Keratinocyte (primary cell): ENCODE data around the gene FOXM1. TPM values are rescaled to one million over a fixed set of nuclear protein-coding genes. Genes with fewer than 3 reads are reported as not detected.

Experiments used
- DNase-seq: peaks from one replicate; pipeline ENCODE4 v3.0.0-alpha.2; 2011; ENCODE audit warnings: low read depth, missing footprints, low spot score
- FAIRE-seq: peaks from 2 replicates; lab custom pipeline; 2011; peaks lifted over from hg19 to GRCh38; lab: Jason Lieb, UNC
- H2AFZ ChIP-seq: 2 replicates; pipeline ENCODE4 v1.6.0; 2012; ENCODE audit warnings: low read length, control low read depth, inconsistent platforms; ENCODE audit not compliant: control insufficient read depth
- H3K27ac ChIP-seq: 2 replicates; pipeline ENCODE4 v1.5.1; 2011; ENCODE audit warnings: low read length; ENCODE audit not compliant: control insufficient read depth, insufficient read depth
- H3K27me3 ChIP-seq: 3 replicates; pipeline ENCODE4 v1.6.0; 2011; ENCODE audit warnings: low read length; ENCODE audit not compliant: control insufficient read depth, insufficient read depth; ENCODE audit errors: extremely low read depth
- H3K36me3 ChIP-seq, 2 experiments: 2 replicates in 1 of 2; 3 replicates in 1 of 2; pipeline ENCODE4 v1.5.1; 2011; ENCODE audit warnings: low read length in 2 of 2, mild to moderate bottlenecking in 1 of 2; ENCODE audit not compliant: control insufficient read depth in 2 of 2, insufficient read depth in 2 of 2; ENCODE audit errors: extremely low read depth in 1 of 2
- H3K4me1 ChIP-seq: 3 replicates; pipeline ENCODE4 v1.5.1; 2011; ENCODE audit warnings: low read length; ENCODE audit not compliant: control insufficient read depth, insufficient read depth; ENCODE audit errors: extremely low read depth
- H3K4me2 ChIP-seq: 3 replicates; pipeline ENCODE4 v1.6.0; 2011; ENCODE audit warnings: low read depth, low read length; ENCODE audit not compliant: control insufficient read depth, insufficient read depth; ENCODE audit errors: extremely low read depth
- H3K4me3 ChIP-seq, 3 experiments: fragments of 200-600 bp in 1 of 3; sonication (generic) in 1 of 3; 2 replicates in 2 of 3; 3 replicates in 1 of 3; pipeline ENCODE4 v1.5.1; 2011 to 2016; ENCODE audit warnings: low read length in 3 of 3, mild to moderate bottlenecking in 3 of 3, control low read depth in 2 of 3, inconsistent platforms in 1 of 3, low read depth in 1 of 3, mixed read lengths in 1 of 3, mixed run types in 1 of 3, moderate library complexity in 1 of 3; ENCODE audit not compliant: control insufficient read depth in 2 of 3, insufficient read depth in 2 of 3; ENCODE audit errors: extremely low read depth in 1 of 3
- H3K79me2 ChIP-seq: 2 replicates; pipeline ENCODE4 v1.6.0; 2012; ENCODE audit warnings: low read length; ENCODE audit not compliant: control insufficient read depth, insufficient read depth
- H3K9ac ChIP-seq: 3 replicates; pipeline ENCODE4 v1.6.0; 2011; ENCODE audit warnings: low read length; ENCODE audit not compliant: control insufficient read depth, insufficient read depth; ENCODE audit errors: extremely low read depth
- H3K9me1 ChIP-seq: 3 replicates; pipeline ENCODE4 v1.6.0; 2011; ENCODE audit warnings: low read length; ENCODE audit not compliant: control insufficient read depth, insufficient read depth; ENCODE audit errors: extremely low read depth
- H3K9me3 ChIP-seq: 2 replicates; pipeline ENCODE4 v1.5.1; 2012; ENCODE audit warnings: low read depth, low read length; ENCODE audit not compliant: control insufficient read depth
- H4K20me1 ChIP-seq: 3 replicates; pipeline ENCODE4 v1.6.0; 2011; ENCODE audit warnings: low read length; ENCODE audit not compliant: control insufficient read depth, insufficient read depth; ENCODE audit errors: extremely low read depth
- CTCF ChIP-seq, 3 experiments: IDR thresholded peaks in 1 of 3; conservative IDR thresholded peaks in 1 of 3; optimal IDR thresholded peaks in 1 of 3; 2 replicates in 2 of 3; 3 replicates in 1 of 3; pipeline versions ENCODE3 to v1.5.1; 2011; ENCODE audit warnings: low read length in 3 of 3, mild to moderate bottlenecking in 3 of 3, moderate library complexity in 2 of 3, control low read depth in 1 of 3, inconsistent platforms in 1 of 3; ENCODE audit not compliant: insufficient read depth in 2 of 3; ENCODE audit errors: extremely low read depth in 1 of 3
- EZH2 ChIP-seq: IDR thresholded peaks from one replicate; pipeline ENCODE4 v1.6.1; 2012; ENCODE audit warnings: inconsistent platforms, mild to moderate bottlenecking, low read length, moderate library complexity
- dilution Hi-C: fragments of 300-500 bp; cut with MboI; formaldehyde crosslinking; loops from one replicate; pipeline ENCODE4 v1.7.0; 2020; ENCODE audit warnings: low sequenced_read_pairs; ENCODE audit not compliant: extremely low pct_ligation_motif_present
- polyA minus RNA-seq, 3 experiments: library from RNA; depleted of rRNA, polyadenylated mRNA; stranded (reverse); fragments of >200 nt; gene quantifications; 1 replicate in 1 of 3; 2 replicates in 1 of 3; 3 replicates in 1 of 3; pipeline ENCODE4 v1.2.3, GENCODE V29; 2011
- polyA plus RNA-seq, 5 experiments: library from polyadenylated mRNA; depleted of rRNA in 3 of 5; stranded (reverse) in 3 of 5; stranded (forward) in 1 of 5; unstranded in 1 of 5; fragments of >200 nt; gene quantifications; 1 replicate in 1 of 5; 2 replicates in 3 of 5; 3 replicates in 1 of 5; pipeline versions ENCODE4 v1.2.1 to v1.2.3, GENCODE V29; 2011 to 2012; ENCODE audit warnings: missing spikeins in 2 of 5, low read depth in 1 of 5, low replicate concordance in 1 of 5

Gene FOXM1
- polyA plus RNA-seq (1.2 to 26.9 TPM (median 9.0 TPM) in 3 replicates), polyA minus RNA-seq (1.5 to 45.4 TPM (median 12.0 TPM) in 3 replicates)
- 0.19 TPM for polyA plus RNA-seq (2011; ENCODE audit: low read depth)
- 5.5 and 6.5 TPM in 2 replicates for polyA plus RNA-seq (2011; cell fraction: cytosol; rRNA removed)
- 3.6 and 4.2 TPM in 2 replicates for polyA plus RNA-seq (2011; cell fraction: nucleus; rRNA removed)
- polyA plus RNA-seq (2012; ENCODE audit: low replicate concordance), result 0.24 and 24.6 TPM in 2 replicates
- 6.5 TPM for polyA minus RNA-seq (2011; cell fraction: cytosol; rRNA and poly(A)+ RNA removed)
- polyA minus RNA-seq (2011; cell fraction: nucleus; rRNA and poly(A)+ RNA removed), result 0.84 and 1.1 TPM in 2 replicates

- Histone ChIP-seq H3K27me3 (no peaks in the 10 kb centered on the region), H3K9me3 (no peaks in the 10 kb centered on the region), H3K4me3 (peak within 1 kb of the TSS; percentile 78 to 96 (median 95)), H3K79me2 (peaks cover 45% of the 10 kb centered on the region), H4K20me1 (no peaks in the 10 kb centered on the region), H3K9ac (peak within 1 kb of the TSS; percentile 98), H3K27ac (peak within 1 kb of the TSS; percentile 94), H3K4me1 (peaks cover 14% of the 10 kb centered on the region), H3K9me1 (no peaks in the 10 kb centered on the region), H2AFZ (peak within 1 kb of the TSS; percentile 99), H3K4me2 (peak within 1 kb of the TSS; percentile 89), H3K36me3 (peaks cover 0 to 6% of the 10 kb centered on the region in 2 experiments)
- FAIRE-seq (no peak), DNase-seq (no peak)
- TF ChIP-seq CTCF (optimal IDR thresholded peaks at IDR 0.05 in 1 of 3, IDR thresholded peaks at IDR 0.05 in 1 of 3, conservative IDR thresholded peaks at IDR 0.05 in 1 of 3; ENCODE audit: extremely low read depth in 1 of 3, insufficient read depth in 2 of 3, low read length in 3 of 3) (peak in 1 of 3 experiments; percentile 20), EZH2 (no peak)
- dilution Hi-C loops, result no loop called here
These were observed at the start of gene FOXM1, which contains the start of gene RHNO1 for GRCh38 chr12:2877047-2877952. Gene FOXM1, minus strand, starts transcription at chr12:2877174. Its CDS starts 2,696 bp downstream, at chr12:2874478. Gene RHNO1, plus strand, starts transcription at chr12:2877223. Its CDS starts 8,144 bp downstream, at chr12:2885367.

GRCh38 chr12:2925322-2925995 lies 48.5 kb upstream of the FOXM1 start:
- Histone ChIP-seq H2AFZ (no peak overlapping the region), H3K27ac (peak overlapping the region; percentile 48), H3K9me1 (no peaks in the 10 kb centered on the region), H4K20me1 (no peaks in the 10 kb centered on the region), H3K4me3 (peak overlapping the region in 1 of 3 experiments; percentile 1), H3K9ac (peak overlapping the region; percentile 46), H3K9me3 (no peaks in the 10 kb centered on the region), H3K4me2 (peak overlapping the region; percentile 53), H3K4me1 (peaks cover 14% of the 10 kb centered on the region), H3K36me3 (peaks cover 3 to 5% of the 10 kb centered on the region in 2 experiments), H3K27me3 (no peaks in the 10 kb centered on the region), H3K79me2 (no peaks in the 10 kb centered on the region)
- dilution Hi-C loops, result no loop called here
- TF ChIP-seq EZH2, result no peak
- no peak for TF ChIP-seq CTCF (optimal IDR thresholded peaks at IDR 0.05 in 1 of 3, IDR thresholded peaks at IDR 0.05 in 1 of 3, conservative IDR thresholded peaks at IDR 0.05 in 1 of 3; ENCODE audit: extremely low read depth in 1 of 3, insufficient read depth in 2 of 3, low read length in 3 of 3)
- DNase-seq (no peak), FAIRE-seq (peak; percentile 86)
